Nephron (organoid): ENCODE data around the gene FCHSD2.
A peak's percentile ranks its signal among the peaks of the same experiment; 100 is the strongest.

Experiments
- H3K27ac Mint-ChIP-seq, 3 experiments: 2 replicates each; pipeline ENCODE4 v1.8.0; 2020; ENCODE audit warnings: mixed read lengths in 3 of 3, mild to moderate bottlenecking in 2 of 3, moderate library complexity in 1 of 3
- H3K27me3 Mint-ChIP-seq: 2 replicates; pipeline ENCODE4 v1.8.0; 2021; ENCODE audit warnings: low read depth, mild to moderate bottlenecking, moderate library complexity, mixed read lengths
- H3K36me3 Mint-ChIP-seq: 2 replicates; pipeline ENCODE4 v1.8.0; 2020; ENCODE audit warnings: low read depth, mixed read lengths
- H3K4me1 Mint-ChIP-seq: 2 replicates; pipeline ENCODE4 v1.8.0; 2020; ENCODE audit warnings: mixed read lengths
- H3K4me3 Mint-ChIP-seq, 3 experiments: 2 replicates each; pipeline ENCODE4 v1.8.0; 2020; ENCODE audit warnings: mild to moderate bottlenecking in 3 of 3, mixed read lengths in 3 of 3, moderate library complexity in 2 of 3
- H3K9me3 Mint-ChIP-seq: 2 replicates; pipeline ENCODE4 v1.8.0; 2020; ENCODE audit warnings: mixed read lengths
- CTCF ChIP-seq, 3 experiments: fragments of 200-600 bp; sonication (generic); IDR thresholded peaks; one replicate each; pipeline ENCODE4 v1.5.0; 2021; ENCODE audit warnings: antibody characterized with exemption in 3 of 3; ENCODE audit not compliant: unreplicated experiment in 3 of 3

Gene FCHSD2

GRCh38 chr11:73184953-73185671, 43.0 kb upstream of the FCHSD2 start:
- H3K9me3 Mint-ChIP-seq = no peaks in the 10 kb centered on the region
- no peaks in the 10 kb centered on the region for H3K36me3 Mint-ChIP-seq
- TF ChIP-seq CTCF (IDR thresholded peaks at IDR 0.05; ENCODE audit: unreplicated experiment in 3 of 3) = peak; percentile 56 to 73 (median 63)
- no peak overlapping the region for H3K4me3 Mint-ChIP-seq
- H3K27ac Mint-ChIP-seq = no peak overlapping the region
- H3K4me1 Mint-ChIP-seq = peaks cover 5% of the 10 kb centered on the region
- peaks cover 1% of the 10 kb centered on the region for H3K27me3 Mint-ChIP-seq

- no peak for TF ChIP-seq CTCF (IDR thresholded peaks at IDR 0.05; ENCODE audit: unreplicated experiment in 3 of 3)
- Mint-ChIP-seq H3K4me1 (peaks cover 3% of the 10 kb centered on the region), H3K27ac (no peak overlapping the region), H3K36me3 (no peaks in the 10 kb centered on the region), H3K4me3 (no peak overlapping the region), H3K9me3 (no peaks in the 10 kb centered on the region), H3K27me3 (peaks cover 5% of the 10 kb centered on the region)
Measured at GRCh38 chr11:73182824-73183321, 40.8 kb upstream of the FCHSD2 start.

- Mint-ChIP-seq H3K27ac (no peak overlapping the region), H3K27me3 (peaks cover 9% of the 10 kb centered on the region), H3K4me1 (peaks cover 34% of the 10 kb centered on the region), H3K4me3 (no peak overlapping the region), H3K36me3 (no peaks in the 10 kb centered on the region), H3K9me3 (no peaks in the 10 kb centered on the region)
- no peak for TF ChIP-seq CTCF (IDR thresholded peaks at IDR 0.05; ENCODE audit: unreplicated experiment in 3 of 3)
Measured at GRCh38 chr11:73178681-73179080, 36.6 kb upstream of the FCHSD2 start.

- H3K4me1 Mint-ChIP-seq = peaks cover 40% of the 10 kb centered on the region
- TF ChIP-seq CTCF (IDR thresholded peaks at IDR 0.05; ENCODE audit: unreplicated experiment in 3 of 3) = peak; percentile 68 to 83 (median 73)
Measured at GRCh38 chr11:73177778-73178539, 35.8 kb upstream of the FCHSD2 start.

GRCh38 chr11:73177380-73177777, 35.3 kb upstream of the FCHSD2 start:
- Mint-ChIP-seq H3K27ac (no peak overlapping the region), H3K4me3 (no peak overlapping the region), H3K9me3 (no peaks in the 10 kb centered on the region), H3K4me1 (peaks cover 43% of the 10 kb centered on the region), H3K27me3 (peaks cover 9% of the 10 kb centered on the region), H3K36me3 (no peaks in the 10 kb centered on the region)
- no peak for TF ChIP-seq CTCF (IDR thresholded peaks at IDR 0.05; ENCODE audit: unreplicated experiment in 3 of 3)

More at GRCh38 chr11:73177778-73178539, 35.8 kb upstream of the FCHSD2 start:
- Mint-ChIP-seq H3K27ac (no peak overlapping the region), H3K4me3 (no peak overlapping the region), H3K36me3 (no peaks in the 10 kb centered on the region), H3K27me3 (peaks cover 9% of the 10 kb centered on the region), H3K9me3 (no peaks in the 10 kb centered on the region)
